SU-DHL-6 (cell line): Measurements from ENCODE around the gene KCP.

Experiments
- H2AFZ ChIP-seq: fragments of 200-600 bp; sonication (generic); 2 replicates; pipeline ENCODE4 v1.6.1; 2014; ENCODE audit warnings: low read depth, mild to moderate bottlenecking, moderate library complexity, mixed read lengths, antibody characterized with exemption, low read length; ENCODE audit not compliant: severe bottlenecking
- H3F3A ChIP-seq: fragments of 200-600 bp; shearing (Covaris generic); 2 replicates; pipeline ENCODE4 v1.6.0; 2016; ENCODE audit warnings: antibody characterized with exemption, mild to moderate bottlenecking; ENCODE audit not compliant: insufficient read depth
- H3K27ac ChIP-seq: fragments of 200-600 bp; sonication (generic); 2 replicates; pipeline ENCODE4 v1.5.1; 2016; ENCODE audit warnings: low read depth, mild to moderate bottlenecking, low read length, moderate library complexity, mixed read lengths
- H3K27me3 ChIP-seq: fragments of 200-600 bp; sonication (generic), shearing (Covaris generic); 2 replicates; pipeline ENCODE4 v1.6.0; 2014; ENCODE audit warnings: mild to moderate bottlenecking, low read length
- H3K36me3 ChIP-seq: fragments of 200-600 bp; sonication (generic); 2 replicates; pipeline ENCODE4 v1.6.1; 2014; ENCODE audit warnings: mild to moderate bottlenecking, low read length, mixed read lengths
- H3K4me2 ChIP-seq: fragments of 300-600, 200-600 bp; shearing (Covaris generic), sonication (generic); 2 replicates; pipeline ENCODE4 v1.6.0; 2014; ENCODE audit warnings: low read length, low read depth, mild to moderate bottlenecking; ENCODE audit not compliant: poor library complexity, severe bottlenecking
- H3K4me3 ChIP-seq: fragments of 200-600 bp; sonication (generic); 2 replicates; pipeline ENCODE4 v1.5.1; 2014; ENCODE audit warnings: antibody characterized with exemption, low read length, mild to moderate bottlenecking, mixed read lengths; ENCODE audit not compliant: insufficient read depth, poor library complexity, severe bottlenecking
- H3K79me2 ChIP-seq: fragments of 200-600 bp; sonication (generic); 2 replicates; pipeline ENCODE4 v1.6.1; 2014; ENCODE audit warnings: mild to moderate bottlenecking, low read length, moderate library complexity; ENCODE audit not compliant: insufficient read depth
- H3K9ac ChIP-seq: fragments of 200-600 bp; sonication (generic); 2 replicates; pipeline ENCODE4 v1.7.0; 2014; ENCODE audit warnings: mild to moderate bottlenecking, low read length
- H3K9me2 ChIP-seq: fragments of 200-600 bp; sonication (generic); replicated peaks from 2 replicates; pipeline ENCODE4 v1.6.1; 2014; ENCODE audit warnings: low read length; ENCODE audit not compliant: insufficient read depth
- H3K9me3 ChIP-seq: fragments of 200-600 bp; sonication (generic); 2 replicates; pipeline ENCODE4 v1.6.1; 2014; ENCODE audit warnings: low read length, mixed read lengths; ENCODE audit not compliant: insufficient read depth
- H4K20me1 ChIP-seq: fragments of 200-600 bp; sonication (generic); 2 replicates; pipeline ENCODE4 v1.6.1; 2014; ENCODE audit warnings: low read depth, mild to moderate bottlenecking, antibody characterized with exemption, low read length, moderate library complexity, mixed read lengths
- CTCF ChIP-seq: fragments of 200-600 bp; sonication (generic); IDR thresholded peaks from one replicate; pipeline ENCODE4 v1.5.1; 2017; ENCODE audit warnings: antibody characterized with exemption, mild to moderate bottlenecking, low read length, moderate library complexity; ENCODE audit not compliant: insufficient read depth, poor library complexity, severe bottlenecking
- EZH2phosphoT487 ChIP-seq: fragments of 200-600 bp; sonication (generic), shearing (Covaris generic); conservative IDR thresholded peaks from 2 replicates; pipeline ENCODE4 v1.6.1; 2018; ENCODE audit warnings: mild to moderate bottlenecking, antibody characterized with exemption, low read length, moderate library complexity, mixed read lengths

KCP gene

DNA sequence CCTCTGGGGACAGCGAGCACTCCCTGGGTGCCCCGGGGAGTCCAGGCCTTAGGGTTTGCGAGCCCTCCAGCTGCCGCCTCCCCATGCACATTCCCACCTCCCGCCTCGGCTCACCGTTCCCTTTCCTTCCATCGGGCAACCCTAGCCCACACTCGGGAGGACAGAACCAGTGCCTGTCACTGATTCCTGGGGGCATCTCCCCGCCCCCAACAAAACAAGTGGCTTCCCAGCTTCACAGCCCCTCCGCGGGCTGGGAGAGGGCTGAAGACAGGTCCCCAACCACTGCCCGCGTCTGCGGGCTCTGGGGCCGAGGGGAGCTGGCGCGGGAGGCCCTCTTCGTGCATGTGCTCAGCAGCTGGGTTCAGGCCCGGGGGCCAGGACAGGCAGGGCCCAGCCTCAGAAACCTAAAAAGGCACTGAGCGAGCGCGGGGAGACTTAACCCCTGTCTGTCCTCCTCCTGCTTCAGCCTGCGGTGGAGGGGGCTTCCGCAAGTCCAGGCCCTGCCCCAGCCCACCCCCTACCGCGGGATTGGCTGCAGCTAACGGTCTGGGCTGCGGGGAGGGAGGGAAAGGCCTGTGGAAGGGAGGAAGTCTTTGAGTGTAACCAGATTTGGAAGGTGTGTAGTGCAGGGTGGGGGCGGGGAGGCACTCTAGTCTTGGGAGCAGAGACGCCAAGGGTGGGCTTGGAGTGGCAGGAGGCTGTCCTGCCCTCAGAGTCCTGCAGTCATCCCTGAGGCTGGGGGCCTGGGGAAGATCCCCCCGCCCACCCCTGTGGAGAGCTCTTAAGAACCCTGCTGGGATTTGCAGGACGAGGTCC is 79.1 kb downstream of the KCP start:
- TF ChIP-seq CTCF (no peak), EZH2phosphoT487 (no peak)
- no peak overlapping the region for H3K9ac ChIP-seq
- no peak overlapping the region for H3K4me3 ChIP-seq
- no peaks in the 10 kb centered on the region for H3K27me3 ChIP-seq
- no peaks in the 10 kb centered on the region for H3K9me3 ChIP-seq
- no peaks in the 10 kb centered on the region for H3F3A ChIP-seq
- no peaks in the 10 kb centered on the region for H3K36me3 ChIP-seq
- H4K20me1 ChIP-seq: no peaks in the 10 kb centered on the region
- H3K79me2 ChIP-seq: no peaks in the 10 kb centered on the region
- no peak overlapping the region for H2AFZ ChIP-seq
- no peak overlapping the region for H3K4me2 ChIP-seq
- H3K9me2 ChIP-seq: no peaks in the 10 kb centered on the region
- no peak overlapping the region for H3K27ac ChIP-seq

DNA sequence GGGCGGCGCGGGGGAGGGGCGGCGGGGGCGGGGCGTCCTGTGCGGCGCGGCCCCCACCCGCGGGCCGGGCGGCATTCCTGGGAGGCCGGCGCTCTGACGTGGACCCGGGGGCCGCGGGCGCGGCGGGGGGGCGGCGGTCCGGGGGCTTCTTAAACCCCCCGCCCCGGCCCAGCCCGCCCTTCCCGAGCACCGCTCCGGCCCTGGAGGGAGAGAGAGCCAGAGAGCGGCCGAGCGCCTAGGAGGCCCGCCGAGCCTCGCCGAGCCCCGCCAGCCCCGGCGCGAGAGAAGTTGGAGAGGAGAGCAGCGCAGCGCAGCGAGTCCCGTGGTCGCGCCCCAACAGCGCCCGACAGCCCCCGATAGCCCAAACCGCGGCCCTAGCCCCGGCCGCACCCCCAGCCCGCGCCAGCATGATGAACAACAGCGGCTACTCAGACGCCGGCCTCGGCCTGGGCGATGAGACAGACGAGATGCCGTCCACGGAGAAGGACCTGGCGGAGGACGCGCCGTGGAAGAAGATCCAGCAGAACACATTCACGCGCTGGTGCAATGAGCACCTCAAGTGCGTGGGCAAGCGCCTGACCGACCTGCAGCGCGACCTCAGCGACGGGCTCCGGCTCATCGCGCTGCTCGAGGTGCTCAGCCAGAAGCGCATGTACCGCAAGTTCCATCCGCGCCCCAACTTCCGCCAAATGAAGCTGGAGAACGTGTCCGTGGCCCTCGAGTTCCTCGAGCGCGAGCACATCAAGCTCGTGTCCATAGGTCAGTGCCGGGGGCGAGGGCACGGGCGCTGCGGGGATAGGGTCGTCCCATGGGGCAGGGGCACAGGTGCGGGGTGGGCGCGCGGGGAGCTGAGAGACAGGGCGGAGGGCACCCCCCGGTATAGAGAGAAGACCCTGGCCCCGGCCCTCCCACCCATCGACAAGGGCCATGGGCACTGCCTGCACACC is 80.0 kb downstream of the KCP start, which contains the start of gene FLNC:
Gene FLNC, plus strand, starts transcription at position 176 of the 947 bp plus-strand sequence. Its CDS starts 232 bp downstream, at position 408.
- Histone ChIP-seq H3K9me2 (no peaks in the 10 kb centered on the region), H3F3A (no peaks in the 10 kb centered on the region), H3K9ac (no peak within 1 kb of the TSS), H3K27me3 (no peaks in the 10 kb centered on the region), H4K20me1 (no peaks in the 10 kb centered on the region), H3K9me3 (no peaks in the 10 kb centered on the region), H3K79me2 (no peaks in the 10 kb centered on the region), H3K27ac (no peak within 1 kb of the TSS), H3K36me3 (no peaks in the 10 kb centered on the region), H2AFZ (no peak within 1 kb of the TSS), H3K4me3 (no peak within 1 kb of the TSS), H3K4me2 (no peak within 1 kb of the TSS)
- TF ChIP-seq CTCF: no peak
- no peak for TF ChIP-seq EZH2phosphoT487

GRCh38 chr7:128829391-128830166 is 80.9 kb downstream of the KCP start:
- Histone ChIP-seq H3K9me2 (no peaks in the 10 kb centered on the region), H2AFZ (no peak overlapping the region), H3K4me2 (no peak overlapping the region), H3K9me3 (no peaks in the 10 kb centered on the region), H3K9ac (no peak overlapping the region), H3K79me2 (no peaks in the 10 kb centered on the region), H4K20me1 (no peaks in the 10 kb centered on the region), H3K27ac (no peak overlapping the region), H3F3A (no peaks in the 10 kb centered on the region), H3K27me3 (no peaks in the 10 kb centered on the region), H3K36me3 (no peaks in the 10 kb centered on the region), H3K4me3 (no peak overlapping the region)
- TF ChIP-seq CTCF: no peak
- TF ChIP-seq EZH2phosphoT487: no peak
